Panc1 (cell line): ENCODE data around the gene FKBP5.

ENCODE experiments used
- CTCF ChIP-seq: fragments of 450-650 bp; IDR thresholded peaks from 2 replicates; pipeline ENCODE4 v1.5.1; 2017; ENCODE audit warnings: mild to moderate bottlenecking
- REST ChIP-seq, 2 experiments: IDR thresholded peaks; 2 replicates each; pipeline ENCODE4 v1.6.1; 2011 to 2012; ENCODE audit warnings: low read depth in 2 of 2, control low read depth in 1 of 2, low read length in 1 of 2, mild to moderate bottlenecking in 1 of 2, moderate library complexity in 1 of 2; ENCODE audit not compliant: insufficient read depth in 1 of 2
- SIN3A ChIP-seq: IDR thresholded peaks from 2 replicates; pipeline ENCODE4 v1.6.1; 2012; ENCODE audit warnings: low read depth, mild to moderate bottlenecking, low read length, moderate library complexity, borderline replicate concordance; ENCODE audit not compliant: insufficient read depth

GRCh38 chr6:35698858-35699257 lies 10.1 kb upstream of the FKBP5 start:
- no peak for TF ChIP-seq CTCF
- TF ChIP-seq SIN3A = no peak
- no peak for TF ChIP-seq REST (IDR thresholded peaks at IDR 0.05; ENCODE audit: insufficient read depth in 1 of 2, low read depth in 2 of 2, low read length in 1 of 2)
